LNCAP (cell line): Measurements from ENCODE around the gene RGS14.

Source experiments
- CTCF ChIP-seq: fragments of 450-650 bp; IDR thresholded peaks from 2 replicates; pipeline ENCODE4 v1.5.1; 2017; ENCODE audit warnings: mild to moderate bottlenecking

The RGS14 gene

GRCh38 chr5:177311723-177312648 lies 45.7 kb upstream of the RGS14 start, which contains the start of gene MXD3:
Gene MXD3, minus strand, starts transcription at chr5:177311898. Its CDS starts 68 bp downstream, at chr5:177311830.
- no peak for TF ChIP-seq CTCF

DNA sequence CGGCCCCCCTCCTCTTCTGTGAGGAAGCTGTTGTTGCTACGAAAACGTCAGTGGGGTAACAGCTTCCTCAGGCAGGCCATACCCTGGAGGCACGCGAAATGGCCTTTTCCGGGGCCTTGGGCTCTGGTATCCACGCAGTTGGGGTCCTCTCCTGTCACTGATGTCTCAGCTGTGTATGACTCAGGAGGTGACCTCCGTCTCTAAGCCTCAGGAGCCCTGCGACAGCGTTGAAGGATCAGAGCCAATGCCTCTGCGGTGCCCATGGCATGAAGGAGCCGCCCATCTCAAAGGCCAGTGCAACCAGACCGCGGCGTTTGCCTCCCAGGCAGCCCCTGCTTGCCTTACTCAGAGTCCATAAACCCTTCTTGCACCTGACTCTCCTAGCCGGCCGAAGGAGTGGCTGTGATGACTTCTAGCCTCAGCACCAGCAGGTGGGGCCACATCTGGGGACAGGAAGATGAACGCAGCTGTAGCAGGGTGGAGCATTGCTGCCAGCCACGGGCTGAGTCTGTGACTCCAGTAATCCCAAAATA lies 45.0 kb upstream of the RGS14 start:
- TF ChIP-seq CTCF = no peak

- TF ChIP-seq CTCF = no peak
Measured at GRCh38 chr5:177313561-177314259, 44.0 kb upstream of the RGS14 start.

DNA sequence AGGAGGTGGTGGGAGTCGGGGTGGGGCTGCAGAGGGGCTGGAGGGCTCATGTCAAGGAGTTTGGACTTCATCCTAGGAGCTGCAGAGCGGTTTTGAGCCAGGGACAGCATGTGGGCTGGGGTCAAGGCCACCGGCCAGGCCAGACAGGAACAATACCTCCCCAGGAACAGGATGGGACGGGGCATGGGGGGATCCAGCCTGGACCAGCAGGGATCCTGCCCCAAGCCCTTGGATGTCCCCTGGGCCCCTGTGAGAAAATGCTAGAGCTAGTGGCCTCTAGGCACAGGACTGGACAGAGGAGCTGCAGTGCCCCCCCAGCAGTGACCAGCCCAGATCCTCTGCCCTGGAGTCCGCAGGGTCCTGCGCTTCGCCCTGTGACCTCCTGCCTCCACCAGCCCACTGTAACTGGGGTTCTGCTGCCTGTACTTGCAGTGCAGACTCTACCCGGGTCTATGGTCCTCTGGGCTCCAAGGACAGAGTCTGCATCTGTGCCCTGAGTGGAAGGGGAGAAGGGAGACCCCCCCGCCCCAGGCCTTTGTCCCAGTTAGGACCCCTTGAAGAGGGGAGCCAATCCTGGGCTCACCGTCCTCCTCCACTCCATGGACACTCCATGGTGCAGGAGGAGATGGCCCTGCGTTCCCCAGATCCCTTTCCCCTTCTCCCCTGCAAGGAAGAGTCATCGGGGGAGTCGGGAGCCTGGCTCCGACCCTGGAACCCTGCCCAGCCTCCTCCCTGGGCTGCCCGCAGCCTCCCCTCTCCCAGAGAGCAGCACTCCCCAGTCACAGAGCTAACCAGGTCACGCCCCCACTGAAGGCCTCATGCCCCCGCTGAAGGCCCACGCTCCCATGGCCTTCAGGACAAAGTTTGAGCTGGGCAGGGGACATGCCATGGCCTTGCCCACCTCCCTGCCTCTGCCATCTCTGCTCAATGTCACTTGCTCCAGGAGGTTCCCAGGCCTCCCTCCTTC lies 43.1 kb upstream of the RGS14 start:
- no peak for TF ChIP-seq CTCF

- TF ChIP-seq CTCF = no peak
Measured at GRCh38 chr5:177315411-177315810, 42.3 kb upstream of the RGS14 start.

DNA sequence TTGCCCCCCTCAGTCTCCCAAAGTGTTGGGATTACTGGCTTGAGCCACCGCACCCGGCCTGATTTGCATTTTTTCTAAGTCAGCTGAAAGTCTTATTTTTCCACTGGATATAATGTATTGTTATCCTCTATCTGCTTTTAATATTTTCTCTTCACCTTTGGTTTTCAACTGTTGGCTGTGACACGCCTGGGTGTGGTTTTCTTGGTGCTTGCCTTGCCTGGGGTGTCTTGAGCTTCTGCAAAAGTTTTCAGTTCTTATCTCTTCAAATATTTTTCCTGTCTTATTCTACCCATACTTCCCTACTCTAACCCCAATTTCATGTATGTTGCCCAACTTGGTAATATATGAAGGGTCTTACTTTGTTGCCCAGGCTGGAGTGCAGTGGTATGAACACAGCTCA lies 41.7 kb upstream of the RGS14 start:
- TF ChIP-seq CTCF = no peak

GRCh38 chr5:177317959-177318377 lies 39.8 kb upstream of the RGS14 start:
- peak; percentile 95 for TF ChIP-seq CTCF
